Upper lobe of left lung (tissue), 6 donors: Measurements from ENCODE around the gene CACNA1S. TPM values are rescaled to one million over a fixed set of nuclear protein-coding genes. Genes with fewer than 3 reads are reported as not detected.

Experiments
- ATAC-seq, 2 donors: fragments of 200-7000 bp; cut with Tn5 transposase; one replicate each; pipeline ENCODE4 v1.9.1; 2022; ENCODE audit warnings: mild to moderate bottlenecking in 2 of 2, moderate library complexity in 2 of 2; ENCODE audit not compliant: low FRiP score in 2 of 2
- DNase-seq, 2 donors: peaks; one replicate each; pipeline ENCODE4 v3.0.0-alpha.2; 2019 to 2020
- H3K27ac ChIP-seq, 4 donors: fragments of 200-600 bp; sonication (generic); one replicate each; pipeline ENCODE4 v1.5.1; 2016 to 2019
- H3K27me3 ChIP-seq, 4 donors: fragments of 200-600 bp; sonication (generic); one replicate each; pipeline ENCODE4 v1.5.1; 2017 to 2019
- H3K36me3 ChIP-seq, 4 donors: fragments of 200-600 bp; sonication (generic); one replicate each; pipeline ENCODE4 v1.5.1; 2016 to 2019
- H3K4me1 ChIP-seq, 4 donors: fragments of 200-600 bp; sonication (generic); one replicate each; pipeline ENCODE4 v1.5.1; 2018 to 2019
- H3K4me3 ChIP-seq, 4 donors: fragments of 200-600 bp; sonication (generic); one replicate each; pipeline ENCODE4 v1.5.1; 2017 to 2019; ENCODE audit warnings: mild to moderate bottlenecking in 2 of 4, moderate library complexity in 1 of 4
- H3K9me3 ChIP-seq, 4 donors: fragments of 200-600 bp; sonication (generic); one replicate each; pipeline ENCODE4 v1.5.1; 2018 to 2019
- CTCF ChIP-seq, 6 experiments: fragments of 450-650 bp in 4 of 6; fragments of 200-600 bp in 2 of 6; sonication (generic) in 2 of 6; IDR thresholded peaks; one replicate each; pipeline ENCODE4 v1.5.1; 2016 to 2019; ENCODE audit warnings: antibody characterized with exemption in 6 of 6
- EP300 ChIP-seq, 4 donors: sonication (generic); formaldehyde crosslinking; IDR thresholded peaks; one replicate each; pipeline ENCODE4 v1.5.1; 2017; ENCODE audit warnings: antibody characterized with exemption in 4 of 4, control low read depth in 2 of 4
- POLR2A ChIP-seq, 4 donors: fragments of 450-650 bp; IDR thresholded peaks; one replicate each; pipeline ENCODE4 v1.5.1; 2016 to 2017; ENCODE audit warnings: antibody characterized with exemption in 4 of 4, mild to moderate bottlenecking in 2 of 4
- POLR2AphosphoS5 ChIP-seq, 2 donors: sonication (generic); formaldehyde crosslinking; IDR thresholded peaks; one replicate each; pipeline ENCODE4 v1.5.1; 2017; ENCODE audit warnings: antibody characterized with exemption in 2 of 2
- WGBS, 2 donors: methylation state at CpG; one replicate each; pipeline ENCODE4 v1.1.5; 2017 to 2018; 5-methylcytosine and 5-hydroxymethylcytosine counted together
- total RNA-seq, 6 donors: library from RNA; depleted of rRNA in 4 of 6; stranded (reverse); fragments of >200 nt in 4 of 6; gene quantifications; one replicate each; pipeline versions ENCODE4 v1.1.0 to v1.2.1, GENCODE V29; 2016 to 2021
- donor health status: DM: no; HTN: no; CAD: no; lungs with moderate emphysema.
- donor health status: DM: no; HTN: yes; CAD: no; lungs with severe emphysema.

CACNA1S gene
- total RNA-seq: under 1 TPM in 3 of 6 donors, not detected in 3; 0.03 to 0.30 (median 0.10) TPM

DNA sequence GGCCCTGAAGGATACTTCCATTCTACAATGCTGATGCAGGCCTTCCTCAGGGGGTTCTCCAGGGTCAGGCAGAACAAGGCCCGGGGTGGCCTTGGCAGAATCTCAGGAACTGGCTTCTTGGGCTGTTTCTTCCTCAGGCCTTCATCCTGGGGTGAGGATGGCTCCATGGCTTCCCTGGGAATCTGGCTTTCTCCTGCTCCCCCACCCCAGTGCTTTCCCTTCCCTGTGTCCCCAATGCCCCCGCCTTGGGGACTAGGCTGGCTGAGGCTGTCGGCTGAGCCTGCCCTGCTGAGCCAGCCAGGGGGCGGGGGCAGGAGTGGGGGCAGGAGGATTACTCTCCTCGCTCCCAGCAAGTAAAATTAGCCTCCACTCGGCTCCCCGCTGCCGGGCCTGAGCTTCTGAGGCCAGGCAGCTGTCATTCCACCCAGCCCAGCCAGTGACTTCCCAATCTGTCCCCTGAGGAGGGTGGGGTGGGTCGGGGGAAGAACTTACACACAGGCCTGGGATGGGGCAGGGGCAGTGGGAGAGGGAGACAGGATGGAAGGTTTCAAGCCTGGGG, at the start of gene CACNA1S:
Gene CACNA1S, minus strand, starts transcription at position 254 of the 559 bp plus-strand sequence. Its CDS starts 87 bp downstream, at position 167.
- Histone ChIP-seq H3K36me3 (no peaks in the 10 kb centered on the region), H3K27me3 (peaks cover 0 to 9% (median 4%) of the 10 kb centered on the region in 4 donors), H3K9me3 (no peaks in the 10 kb centered on the region), H3K4me1 (peaks cover 0 to 23% (median 12%) of the 10 kb centered on the region in 4 donors), H3K27ac (no peak within 1 kb of the TSS), H3K4me3 (no peak within 1 kb of the TSS)
- ATAC-seq (no peak), DNase-seq (no peak)
- TF ChIP-seq POLR2A (IDR thresholded peaks at IDR 0.05): no peak
- no peak for TF ChIP-seq CTCF (IDR thresholded peaks at IDR 0.05)
- no peak for TF ChIP-seq POLR2AphosphoS5 (IDR thresholded peaks at IDR 0.05)
- TF ChIP-seq EP300 (IDR thresholded peaks at IDR 0.05): no peak
- WGBS, 2 donors: 80 to 81% methylated on average over 2 to 9 of the region's 9 CpGs

GRCh38 chr1:201157949-201158348, 45.7 kb upstream of the CACNA1S start:
- no peak for DNase-seq
- no peak overlapping the region for H3K27ac ChIP-seq

GRCh38 chr1:201156819-201157218, 44.6 kb upstream of the CACNA1S start:
- H3K4me1 ChIP-seq: peaks cover 8 to 19% (median 17%) of the 10 kb centered on the region in 4 donors
- TF ChIP-seq CTCF (IDR thresholded peaks at IDR 0.05) (no peak), EP300 (IDR thresholded peaks at IDR 0.05) (no peak), POLR2AphosphoS5 (IDR thresholded peaks at IDR 0.05) (no peak), POLR2A (IDR thresholded peaks at IDR 0.05) (no peak)
- no peaks in the 10 kb centered on the region for H3K36me3 ChIP-seq
- DNase-seq (no peak), ATAC-seq (no peak)
- H3K27ac ChIP-seq: no peak overlapping the region
- no peaks in the 10 kb centered on the region for H3K27me3 ChIP-seq
- no peak overlapping the region for H3K4me3 ChIP-seq
- no peaks in the 10 kb centered on the region for H3K9me3 ChIP-seq

More at GRCh38 chr1:201157949-201158348, 45.7 kb upstream of the CACNA1S start:
- ATAC-seq: no peak
- Histone ChIP-seq H3K4me1 (peaks cover 8 to 18% (median 14%) of the 10 kb centered on the region in 4 donors), H3K9me3 (no peaks in the 10 kb centered on the region), H3K4me3 (no peak overlapping the region), H3K27me3 (no peaks in the 10 kb centered on the region), H3K36me3 (no peaks in the 10 kb centered on the region)
- 87 to 100% methylated on average over 2 of the region's 2 CpGs for WGBS, 2 donors
- TF ChIP-seq POLR2AphosphoS5 (IDR thresholded peaks at IDR 0.05): no peak
- TF ChIP-seq CTCF (IDR thresholded peaks at IDR 0.05): no peak
- TF ChIP-seq EP300 (IDR thresholded peaks at IDR 0.05): no peak
- no peak for TF ChIP-seq POLR2A (IDR thresholded peaks at IDR 0.05)

GRCh38 chr1:201156346-201156745, 44.1 kb upstream of the CACNA1S start:
- Histone ChIP-seq H3K36me3 (peaks cover 0 to 4% (median 0%) of the 10 kb centered on the region in 4 donors), H3K4me3 (no peak overlapping the region), H3K4me1 (peaks cover 8 to 19% (median 17%) of the 10 kb centered on the region in 4 donors), H3K27me3 (no peaks in the 10 kb centered on the region), H3K9me3 (no peaks in the 10 kb centered on the region), H3K27ac (no peak overlapping the region)
- no peak for DNase-seq
- WGBS, 2 donors: 89 to 91% methylated on average over 3 of the region's 3 CpGs
- no peak for ATAC-seq
- no peak for TF ChIP-seq POLR2AphosphoS5 (IDR thresholded peaks at IDR 0.05)
- no peak for TF ChIP-seq CTCF (IDR thresholded peaks at IDR 0.05)
- TF ChIP-seq EP300 (IDR thresholded peaks at IDR 0.05): no peak
- no peak for TF ChIP-seq POLR2A (IDR thresholded peaks at IDR 0.05)

DNA sequence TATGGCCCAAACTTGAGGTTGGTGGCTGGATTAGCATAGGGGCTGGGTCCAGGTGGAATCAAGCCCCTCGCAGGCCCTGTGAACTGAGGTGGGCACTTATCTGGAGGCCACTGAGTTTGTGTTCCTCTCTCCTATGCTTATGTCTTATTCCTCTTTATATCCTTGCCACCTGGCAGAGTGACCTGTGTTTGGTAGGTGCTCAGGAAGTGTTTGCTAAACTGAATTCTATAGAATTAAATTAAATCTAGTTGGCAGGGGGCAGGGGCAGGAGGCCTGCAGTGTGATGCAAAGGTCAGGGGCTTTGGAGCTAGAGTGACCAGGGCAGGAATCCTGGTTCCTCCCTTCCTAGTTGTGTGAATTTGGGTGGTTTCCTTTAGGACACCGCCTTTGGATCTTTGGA, 43.1 kb upstream of the CACNA1S start:
- H3K36me3 ChIP-seq: peaks cover 0 to 12% (median 1%) of the 10 kb centered on the region in 4 donors
- 89 to 92% methylated on average over 2 of the region's 2 CpGs for WGBS, 2 donors
- H3K9me3 ChIP-seq: no peaks in the 10 kb centered on the region
- H3K27me3 ChIP-seq: no peaks in the 10 kb centered on the region
- H3K4me3 ChIP-seq: no peak overlapping the region
- no peak overlapping the region for H3K27ac ChIP-seq
- DNase-seq (no peak), ATAC-seq (no peak)
- TF ChIP-seq POLR2A (IDR thresholded peaks at IDR 0.05): no peak
- TF ChIP-seq EP300 (IDR thresholded peaks at IDR 0.05): no peak
- TF ChIP-seq POLR2AphosphoS5 (IDR thresholded peaks at IDR 0.05): no peak
- TF ChIP-seq CTCF (IDR thresholded peaks at IDR 0.05): no peak
- H3K4me1 ChIP-seq: peaks cover 8 to 19% (median 17%) of the 10 kb centered on the region in 4 donors
